ENCODE data around the gene GNGT1. TPM values are rescaled to one million over a fixed set of nuclear protein-coding genes. Genes with fewer than 3 reads are reported as not detected.

GNGT1 gene
- total and polyA plus RNA-seq, 2 of the 8 experiments (the other 6 are each of a cell fraction or from before 2014, with no cell fraction given), result 0.26 TPM; not detected in 1

GRCh38 chr7:93921607-93922566 lies 15.5 kb downstream of the GNGT1 start, which contains the start of gene GNG11 (continued):
- TF ChIP-seq, protein P1, sequence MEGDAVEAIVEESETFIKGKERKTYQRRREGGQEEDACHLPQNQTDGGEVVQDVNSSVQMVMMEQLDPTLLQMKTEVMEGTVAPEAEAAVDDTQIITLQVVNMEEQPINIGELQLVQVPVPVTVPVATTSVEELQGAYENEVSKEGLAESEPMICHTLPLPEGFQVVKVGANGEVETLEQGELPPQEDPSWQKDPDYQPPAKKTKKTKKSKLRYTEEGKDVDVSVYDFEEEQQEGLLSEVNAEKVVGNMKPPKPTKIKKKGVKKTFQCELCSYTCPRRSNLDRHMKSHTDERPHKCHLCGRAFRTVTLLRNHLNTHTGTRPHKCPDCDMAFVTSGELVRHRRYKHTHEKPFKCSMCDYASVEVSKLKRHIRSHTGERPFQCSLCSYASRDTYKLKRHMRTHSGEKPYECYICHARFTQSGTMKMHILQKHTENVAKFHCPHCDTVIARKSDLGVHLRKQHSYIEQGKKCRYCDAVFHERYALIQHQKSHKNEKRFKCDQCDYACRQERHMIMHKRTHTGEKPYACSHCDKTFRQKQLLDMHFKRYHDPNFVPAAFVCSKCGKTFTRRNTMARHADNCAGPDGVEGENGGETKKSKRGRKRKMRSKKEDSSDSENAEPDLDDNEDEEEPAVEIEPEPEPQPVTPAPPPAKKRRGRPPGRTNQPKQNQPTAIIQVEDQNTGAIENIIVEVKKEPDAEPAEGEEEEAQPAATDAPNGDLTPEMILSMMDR (IDR thresholded peaks at IDR 0.05; ENCODE audit: control extremely low read depth in 1 of 3, insufficient read depth in 1 of 3, low read depth in 1 of 3, low read length in 3 of 3), result no peak
- TF ChIP-seq CBX8 (IDR thresholded peaks at IDR 0.05; ENCODE audit: borderline replicate concordance, low read depth, low read length) (no peak), RBBP5 (IDR thresholded peaks at IDR 0.05; ENCODE audit: borderline replicate concordance, low read depth, low read length) (peak; percentile 83; the same call in 1 of the 2 replicates), NRF1 (IDR thresholded peaks at IDR 0.05; ENCODE audit: low read depth, low read length) (no peak), TAF7 (optimal IDR thresholded peaks at IDR 0.05; ENCODE audit: borderline replicate concordance, low read depth, low read length) (no peak), CTBP2 (IDR thresholded peaks at IDR 0.05; ENCODE audit: borderline replicate concordance, insufficient read depth, insufficient read length, low read length) (no peak), BACH1 (IDR thresholded peaks at IDR 0.05; ENCODE audit: low read length) (no peak), PHF8 (conservative IDR thresholded peaks at IDR 0.05; ENCODE audit: low read depth, low read length) (peak; percentile 40; the same call in 1 of the 2 replicates), E2F6 (IDR thresholded peaks at IDR 0.05) (peak; percentile 29; the same call in 1 of the 2 replicates), HDAC6 (IDR thresholded peaks at IDR 0.05; ENCODE audit: low read depth, low read length) (no peak), CHD1 (IDR thresholded peaks at IDR 0.05; ENCODE audit: low read depth, low read length) (no peak), JUN (IDR thresholded peaks at IDR 0.05; ENCODE audit: low read depth, low read length) (no peak), KDM4A (IDR thresholded peaks at IDR 0.05; ENCODE audit: low read depth, low read length, severe bottlenecking) (peak; percentile 72), SIRT6 (IDR thresholded peaks at IDR 0.05; ENCODE audit: low read length) (no peak), RFX5 (IDR thresholded peaks at IDR 0.05; ENCODE audit: borderline replicate concordance, low read depth, low read length) (no peak), TAF1 (IDR thresholded peaks at IDR 0.05; ENCODE audit: low read depth, low read length) (peak; percentile 18; the same call in 1 of the 2 replicates), TCF12 (IDR thresholded peaks at IDR 0.05; ENCODE audit: low read depth, low read length) (no peak), BCL11A (IDR thresholded peaks at IDR 0.05; ENCODE audit: low read depth in 2 of 2, low read length in 2 of 2) (no peak)
- TF ChIP-seq, protein P2, sequence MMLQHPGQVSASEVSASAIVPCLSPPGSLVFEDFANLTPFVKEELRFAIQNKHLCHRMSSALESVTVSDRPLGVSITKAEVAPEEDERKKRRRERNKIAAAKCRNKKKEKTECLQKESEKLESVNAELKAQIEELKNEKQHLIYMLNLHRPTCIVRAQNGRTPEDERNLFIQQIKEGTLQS (IDR thresholded peaks at IDR 0.05; ENCODE audit: insufficient read depth, low read depth, low read length), result no peak
